ENCODE measurements around the gene ZFP36L1. TPM values are rescaled to one million over a fixed set of nuclear protein-coding genes. Genes with fewer than 3 reads are reported as not detected.

Gene ZFP36L1
- total and polyA plus RNA-seq, 2 of the 13 experiments (the other 11 are each of a cell fraction or from before 2014, with no cell fraction given): 7.4 to 10.2 TPM

- TF ChIP-seq TMF1 (CRISPR knock-in tag; IDR thresholded peaks at IDR 0.05; ENCODE audit: low read depth) (no peak), HMGA1 (CRISPR knock-in tag; conservative IDR thresholded peaks at IDR 0.05) (no peak), HNF4A (CRISPR knock-in tag; IDR thresholded peaks at IDR 0.05) (no peak), ZNF788 (CRISPR knock-in tag; IDR thresholded peaks at IDR 0.05; ENCODE audit: borderline replicate concordance) (no peak), MYC (CRISPR knock-in tag; IDR thresholded peaks at IDR 0.05; ENCODE audit: borderline replicate concordance) (no peak), ZFP91 (CRISPR knock-in tag; IDR thresholded peaks at IDR 0.05; ENCODE audit: borderline replicate concordance) (0 out of 2 replicates have a peak, but pooled peaks have one; percentile 31), CENPX (CRISPR knock-in tag; IDR thresholded peaks at IDR 0.05) (no peak), MED1 (CRISPR knock-in tag; IDR thresholded peaks at IDR 0.05) (no peak), ZNF720 (CRISPR knock-in tag; IDR thresholded peaks at IDR 0.05) (no peak), ZNF770 (CRISPR knock-in tag; IDR thresholded peaks at IDR 0.05) (peak; percentile 24; the same call in 1 of the 2 replicates), ZNF670 (CRISPR knock-in tag; IDR thresholded peaks at IDR 0.05; ENCODE audit: borderline replicate concordance) (no peak), MAX (IDR thresholded peaks at IDR 0.05) (no peak; the same call in 1 of the 2 replicates), ZBTB2 (CRISPR knock-in tag; IDR thresholded peaks at IDR 0.05; ENCODE audit: low read depth) (0 out of 2 replicates have a peak, but pooled peaks have one; percentile 5), FOXA3 (CRISPR knock-in tag; IDR thresholded peaks at IDR 0.05) (no peak), ZNF619 (CRISPR knock-in tag; IDR thresholded peaks at IDR 0.05) (no peak), LCORL (IDR thresholded peaks at IDR 0.05) (no peak), LCORL (CRISPR knock-in tag; IDR thresholded peaks at IDR 0.05) (no peak), ZMYM3 (CRISPR knock-in tag; IDR thresholded peaks at IDR 0.05) (no peak), MLXIP (CRISPR knock-in tag; IDR thresholded peaks at IDR 0.05; ENCODE audit: borderline replicate concordance) (no peak)
Measured at GRCh38 chr14:68792678-68792978, 239 bp downstream of the ZFP36L1 start (continued).

Measured in HepG2 (cell line).